NCI-H2196 (cell line): ENCODE results near the gene RCN1.
"Not testable (repeated sequence)": the region's sequence is repeated elsewhere in the genome, so short reads cannot be mapped to it uniquely, and the experiment has no call there.

Experiments used
- DNase-seq: peaks from one replicate; lab custom pipeline; 2025; ENCODE audit not compliant: unreplicated experiment; lab: John Stamatoyannopoulos, UW

Gene RCN1

GRCh38 chr11:32090545-32091370 is at the start of gene RCN1:
TSS of gene RCN1 (plus strand) at chr11:32091074. CDS start at chr11:32091197, 123 bp downstream.
- peak; percentile 27 for DNase-seq

DNA sequence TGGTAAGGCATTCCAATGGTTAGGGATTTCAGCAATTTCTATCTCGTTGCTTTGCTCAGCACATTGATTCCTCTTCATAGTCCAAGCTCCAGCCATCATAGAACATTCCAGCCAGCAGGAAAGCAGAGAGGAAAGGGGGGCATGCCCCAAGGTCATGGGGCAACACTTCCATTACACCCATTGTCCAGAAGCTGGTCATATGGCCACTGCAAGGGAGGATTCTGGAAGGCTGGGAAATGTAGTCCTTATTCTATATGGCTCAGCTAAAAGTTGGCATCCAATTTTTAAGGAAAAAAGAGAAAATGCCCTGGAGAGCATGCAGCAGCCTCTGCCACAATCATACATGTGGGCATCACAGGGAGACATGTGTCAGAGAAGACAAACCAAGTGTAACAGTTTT is 47.1 kb upstream of the RCN1 start:
- no peak for DNase-seq

DNA sequence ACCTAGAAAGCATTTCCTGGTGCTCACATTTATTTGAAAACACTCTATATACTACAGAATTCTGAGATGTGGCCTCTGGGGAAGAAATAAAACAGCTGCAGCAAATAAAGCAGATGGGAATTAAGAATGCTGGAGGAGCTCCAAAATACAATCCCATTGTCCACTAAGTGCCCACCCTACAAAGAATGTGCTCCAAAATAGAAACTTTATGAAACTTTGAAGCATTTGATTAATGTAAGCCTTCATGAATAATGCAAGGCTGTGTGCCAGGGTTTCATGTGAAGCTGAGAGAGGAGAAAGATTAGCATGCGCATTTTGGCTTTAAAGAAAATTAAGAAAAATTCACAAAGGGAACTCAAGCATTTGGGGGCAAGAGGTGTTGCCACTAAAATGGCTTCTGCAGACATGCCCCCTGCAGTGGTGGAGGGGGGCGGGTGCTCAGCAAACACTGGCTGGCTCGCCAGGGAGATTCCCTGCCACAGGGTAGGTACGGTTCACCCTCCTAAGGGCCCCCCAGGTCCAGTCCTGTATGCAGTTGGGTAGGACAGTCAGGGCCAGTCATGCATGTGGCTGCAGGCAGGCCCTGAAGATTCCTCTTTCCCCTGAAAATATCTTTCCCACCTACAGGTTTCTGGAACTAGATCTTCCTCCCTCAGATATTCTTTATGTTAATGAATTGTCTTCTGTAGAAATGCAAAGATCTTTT is 46.6 kb upstream of the RCN1 start:
- DNase-seq: no peak

GRCh38 chr11:32045456-32045855 is 45.4 kb upstream of the RCN1 start:
- DNase-seq: no peak

DNA sequence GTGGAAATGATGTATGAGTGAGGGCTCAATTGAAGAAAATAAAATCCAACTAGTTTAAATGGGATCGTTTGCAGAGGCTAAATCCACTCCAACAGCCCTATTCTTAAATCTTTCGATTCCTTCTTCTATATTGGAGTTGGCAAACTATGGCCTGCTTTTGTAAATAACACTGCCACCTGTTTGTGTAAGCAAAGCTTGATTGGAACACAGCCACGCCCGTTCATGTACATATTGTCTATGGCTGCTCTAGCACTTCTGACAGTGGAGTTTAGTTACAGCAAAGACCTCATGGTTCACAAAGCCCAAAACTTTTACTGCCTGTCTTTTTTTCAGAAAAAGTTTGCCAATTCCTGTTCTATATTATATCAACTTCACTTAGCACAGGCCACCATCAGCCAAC is 40.6 kb upstream of the RCN1 start:
- DNase-seq: no peak

GRCh38 chr11:32052215-32052614 is 38.7 kb upstream of the RCN1 start:
- DNase-seq: peak; percentile 28

GRCh38 chr11:32053151-32053888 is 37.6 kb upstream of the RCN1 start:
- DNase-seq: no peak

- DNase-seq: no peak
Measured at GRCh38 chr11:32055861-32056260, 35.0 kb upstream of the RCN1 start.

- DNase-seq: no peak
Measured at GRCh38 chr11:32056438-32056837, 34.4 kb upstream of the RCN1 start.

- no peak for DNase-seq
Measured at GRCh38 chr11:32059686-32060462, 31.0 kb upstream of the RCN1 start.

DNA sequence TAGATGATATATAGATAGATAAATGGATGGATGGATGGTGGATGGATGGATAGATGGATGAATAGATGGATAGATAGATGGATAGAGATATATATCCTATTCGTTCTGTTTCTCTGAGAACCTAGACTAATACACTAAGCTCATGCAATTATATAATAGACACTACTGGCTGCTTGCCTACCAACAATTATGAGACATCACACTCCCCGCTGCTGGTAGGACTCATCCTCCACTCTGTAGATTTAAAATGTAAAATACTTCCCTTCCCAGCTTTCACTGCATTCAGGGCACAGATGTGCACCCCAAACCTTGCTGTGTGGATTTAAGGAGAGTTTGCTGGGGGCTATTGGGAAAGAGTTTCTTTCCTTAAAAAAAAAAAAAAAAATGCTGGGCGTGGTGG is 28.3 kb upstream of the RCN1 start:
- DNase-seq: no peak

DNA sequence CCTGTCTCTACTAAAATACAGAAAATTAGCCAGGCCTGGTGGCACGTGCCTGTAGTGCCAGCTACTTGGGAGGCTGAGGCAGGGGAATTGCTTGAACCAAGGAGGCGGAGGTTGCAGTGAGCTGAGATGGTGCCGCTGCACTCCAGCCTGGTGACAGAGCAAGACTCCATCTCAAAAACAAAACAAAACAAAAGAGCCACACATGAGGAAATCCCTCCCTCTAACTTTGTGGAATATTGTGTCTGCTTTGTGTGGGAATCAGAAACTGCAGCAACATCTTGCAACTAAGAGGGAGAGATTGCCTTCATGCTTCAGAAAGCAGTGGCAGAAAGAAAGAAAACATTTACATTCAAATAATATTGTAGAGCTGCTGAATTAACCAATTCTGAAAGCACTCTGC is 27.8 kb upstream of the RCN1 start:
- not testable (repeated sequence) for DNase-seq

DNA sequence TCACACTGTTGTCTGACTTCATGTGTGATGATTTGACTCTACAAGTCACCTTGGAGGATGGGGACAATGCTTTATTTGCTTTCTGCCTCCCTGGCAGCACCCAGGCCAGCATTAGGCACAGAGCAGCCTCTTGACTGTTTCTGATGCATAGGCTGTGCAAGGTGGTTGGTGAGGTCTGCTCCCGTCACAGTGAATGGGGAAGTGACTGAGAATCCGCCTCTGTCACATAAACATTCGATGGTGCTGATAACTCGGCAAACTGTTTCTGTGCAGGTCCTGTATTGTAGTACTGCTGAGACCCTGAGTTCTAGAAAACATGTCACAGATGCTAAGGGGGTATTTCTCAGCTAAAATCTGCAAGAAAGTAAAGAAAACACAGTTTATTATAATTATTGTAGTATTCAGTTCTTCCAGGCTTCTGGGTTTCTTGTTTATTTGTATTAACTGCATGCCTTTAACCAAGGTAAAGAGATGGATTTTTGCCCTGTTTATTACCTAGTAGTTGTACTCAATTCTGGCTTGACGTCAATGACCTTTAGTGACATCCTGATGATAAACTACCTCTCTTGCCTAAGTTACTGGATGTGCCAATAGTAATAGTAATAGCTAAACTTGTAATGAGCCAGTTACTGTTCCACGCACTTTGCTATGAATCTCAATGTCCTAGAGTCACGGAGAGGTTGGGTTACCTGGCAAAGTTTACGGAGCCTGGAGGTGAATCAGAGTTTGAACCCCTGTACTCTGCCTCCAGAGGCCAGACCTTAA is 24.8 kb upstream of the RCN1 start:
- DNase-seq: no peak

DNA sequence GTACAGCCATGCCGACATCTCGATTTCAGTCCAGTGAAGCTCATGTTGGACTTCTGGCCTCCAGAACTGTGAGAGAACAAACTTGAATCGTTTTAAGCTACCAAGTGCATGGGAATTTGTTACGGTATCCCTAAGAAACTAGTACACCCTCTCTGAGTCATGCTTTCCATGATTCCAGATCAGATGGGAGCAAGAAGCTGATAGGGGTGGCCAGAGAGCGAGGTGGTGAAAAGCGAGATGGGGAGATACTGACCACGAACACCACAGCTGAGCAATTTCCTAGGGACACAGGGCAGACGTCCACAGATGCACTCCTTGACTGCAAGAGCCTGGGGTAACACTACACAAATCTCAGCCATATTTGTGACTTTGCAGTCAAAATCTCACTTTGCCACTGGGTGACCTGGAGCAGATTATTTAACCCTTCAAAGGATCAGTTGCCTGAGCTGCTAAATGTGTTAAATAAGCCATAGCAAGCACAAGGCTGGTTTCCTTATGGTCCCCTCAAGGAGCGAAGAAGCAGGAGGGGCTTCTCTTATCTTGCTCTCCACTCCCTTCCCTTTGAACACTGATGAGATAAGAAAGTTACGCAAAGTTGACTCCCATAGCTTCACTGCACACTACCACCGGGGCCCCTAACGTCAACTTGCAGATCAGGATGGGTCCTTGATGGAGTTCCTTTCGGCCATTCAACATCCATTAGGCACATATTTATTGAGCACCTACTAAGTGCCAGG is 22.6 kb upstream of the RCN1 start:
- no peak for DNase-seq

- DNase-seq: no peak
Measured at GRCh38 chr11:32069361-32070058, 21.4 kb upstream of the RCN1 start.

- DNase-seq: no peak
Measured at GRCh38 chr11:32070692-32071091, 20.2 kb upstream of the RCN1 start.

DNA sequence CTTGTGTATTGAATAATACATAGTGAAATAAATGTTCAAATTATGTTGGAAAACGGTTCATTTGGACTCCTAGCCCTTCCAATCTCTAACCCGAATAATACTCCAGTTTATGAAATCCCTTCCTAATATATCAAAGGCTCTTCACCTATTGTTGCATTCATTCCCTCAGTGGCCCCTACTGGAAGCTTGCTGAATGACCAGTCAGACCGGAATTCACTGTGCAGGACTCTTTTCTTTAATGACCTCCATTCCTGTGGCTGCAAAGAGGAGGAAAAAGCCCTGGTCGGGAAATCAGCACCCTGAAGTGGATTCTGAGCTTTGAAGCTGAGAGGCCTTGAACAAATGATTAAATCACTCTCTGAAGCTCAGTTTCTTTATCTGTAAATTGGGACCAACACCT is 19.1 kb upstream of the RCN1 start:
- peak; percentile 5 for DNase-seq

DNA sequence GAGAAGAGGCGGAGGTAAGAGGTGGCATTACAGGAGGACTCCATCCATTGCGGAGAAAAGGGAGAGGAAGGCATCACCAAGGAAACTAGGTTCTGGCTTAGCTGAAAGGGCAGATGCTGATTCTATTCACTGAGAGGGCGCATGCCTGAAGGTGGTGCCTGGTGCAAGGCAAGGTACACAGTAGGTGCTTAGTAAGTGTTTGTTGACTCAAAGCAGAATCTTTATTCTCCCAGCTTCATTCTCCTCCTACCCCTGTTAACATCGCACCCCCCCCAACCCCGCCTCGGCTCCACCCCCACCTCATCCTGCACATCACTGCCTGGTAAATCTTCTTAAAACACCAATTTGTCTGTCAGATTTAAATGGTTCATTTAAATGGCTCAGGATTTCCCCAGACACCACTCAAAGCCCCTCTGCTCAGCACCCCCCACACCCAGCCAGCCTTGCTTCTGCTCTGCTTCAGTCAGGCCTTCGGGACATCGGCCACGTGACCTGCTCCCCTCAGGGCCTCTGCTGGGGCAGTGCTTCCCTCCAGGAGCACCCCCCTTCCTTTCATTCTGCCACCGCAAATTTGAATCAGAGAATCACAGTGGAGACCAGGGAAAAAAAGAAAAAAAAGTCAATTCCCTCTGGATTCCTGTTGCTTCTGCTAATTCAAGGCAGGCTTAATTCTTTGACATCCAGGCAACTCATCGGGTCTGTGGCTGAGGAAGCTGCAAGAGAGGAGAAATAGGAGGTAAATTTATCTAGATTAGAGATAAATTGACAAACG is 17.8 kb upstream of the RCN1 start:
- no peak for DNase-seq
